ENCODE results near the gene CTNNA2.

GRCh38 chr2:80413136-80413535, 900.3 kb downstream of the CTNNA2 start:
- no peak for TF ChIP-seq POLR2AphosphoS5 (IDR thresholded peaks at IDR 0.05; ENCODE audit: insufficient read depth in 1 of 2, low read depth in 1 of 2)
- TF ChIP-seq, protein P1, sequence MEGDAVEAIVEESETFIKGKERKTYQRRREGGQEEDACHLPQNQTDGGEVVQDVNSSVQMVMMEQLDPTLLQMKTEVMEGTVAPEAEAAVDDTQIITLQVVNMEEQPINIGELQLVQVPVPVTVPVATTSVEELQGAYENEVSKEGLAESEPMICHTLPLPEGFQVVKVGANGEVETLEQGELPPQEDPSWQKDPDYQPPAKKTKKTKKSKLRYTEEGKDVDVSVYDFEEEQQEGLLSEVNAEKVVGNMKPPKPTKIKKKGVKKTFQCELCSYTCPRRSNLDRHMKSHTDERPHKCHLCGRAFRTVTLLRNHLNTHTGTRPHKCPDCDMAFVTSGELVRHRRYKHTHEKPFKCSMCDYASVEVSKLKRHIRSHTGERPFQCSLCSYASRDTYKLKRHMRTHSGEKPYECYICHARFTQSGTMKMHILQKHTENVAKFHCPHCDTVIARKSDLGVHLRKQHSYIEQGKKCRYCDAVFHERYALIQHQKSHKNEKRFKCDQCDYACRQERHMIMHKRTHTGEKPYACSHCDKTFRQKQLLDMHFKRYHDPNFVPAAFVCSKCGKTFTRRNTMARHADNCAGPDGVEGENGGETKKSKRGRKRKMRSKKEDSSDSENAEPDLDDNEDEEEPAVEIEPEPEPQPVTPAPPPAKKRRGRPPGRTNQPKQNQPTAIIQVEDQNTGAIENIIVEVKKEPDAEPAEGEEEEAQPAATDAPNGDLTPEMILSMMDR (IDR thresholded peaks at IDR 0.05): no peak
- no peak for TF ChIP-seq POLR2A (IDR thresholded peaks at IDR 0.05)

Data from vagina (tissue), 2 donors.